HEK293 (cell line): Measurements from ENCODE around the gene LSM3.
A peak's percentile ranks its signal among the peaks of the same experiment; 100 is the strongest.

Experiments
- CTCF ChIA-PET: fragments of 350-600 bp; formaldehyde crosslinking; extraction: SDS; loops from one replicate; lab custom pipeline; 2021; ENCODE audit warnings: antibody characterized with exemption; lab: Yijun Ruan, JAX
- POLR2A ChIA-PET: fragments of 300-600 bp; formaldehyde crosslinking; extraction: SDS; loops from one replicate; lab custom pipeline; 2020; ENCODE audit warnings: antibody characterized with exemption, inconsistent platforms; lab: Yijun Ruan, JAX
- H3K27ac ChIP-seq: fragments of 200-500 bp; sonication (Bioruptor generic); 2 replicates; pipeline ENCODE4 v1.5.1; 2014; ENCODE audit warnings: low read depth, low read length, control low read depth, inconsistent platforms; ENCODE audit errors: extremely low read depth
- H3K36me3 ChIP-seq, 2 experiments: fragments of 200-500 bp in 1 of 2; sonication (Bioruptor generic) in 1 of 2; 1 replicate in 1 of 2; 2 replicates in 1 of 2; pipeline ENCODE4 v1.5.1; 2014 to 2017; ENCODE audit warnings: inconsistent platforms in 2 of 2, low read length in 2 of 2; ENCODE audit not compliant: control insufficient read depth in 2 of 2, insufficient read depth in 1 of 2
- H3K4me1 ChIP-seq: fragments of 200-500 bp; sonication (Bioruptor generic); 2 replicates; pipeline ENCODE4 v1.5.1; 2014; ENCODE audit warnings: mild to moderate bottlenecking, low read length, inconsistent platforms; ENCODE audit not compliant: control insufficient read depth, insufficient read depth
- H3K4me3 ChIP-seq: 2 replicates; pipeline ENCODE4 v1.5.1; 2011; ENCODE audit warnings: low read depth, mild to moderate bottlenecking, control low read depth, low read length, moderate library complexity
- H3K9me3 ChIP-seq: fragments of 200-500 bp; sonication (Bioruptor generic); 2 replicates; pipeline ENCODE4 v1.5.1; 2014; ENCODE audit warnings: low read depth, low read length, inconsistent platforms; ENCODE audit not compliant: control insufficient read depth, insufficient read depth
- ATF2 ChIP-seq: fragments of 450-650 bp; formaldehyde crosslinking; IDR thresholded peaks from 2 replicates; pipeline ENCODE4 v1.5.1; 2016; ENCODE audit warnings: missing biosample characterization, missing genetic modification characterization, low read depth
- HOXA7 ChIP-seq: sonication (generic); formaldehyde crosslinking; IDR thresholded peaks from 2 replicates; pipeline ENCODE4 v1.8.1; 2022; ENCODE audit warnings: missing genetic modification reagents, borderline replicate concordance
- IKZF3 ChIP-seq: fragments of 450-650 bp; IDR thresholded peaks from 2 replicates; pipeline ENCODE4 v1.5.0; 2018; ENCODE audit warnings: missing biosample characterization, mild to moderate bottlenecking, missing genetic modification characterization, moderate library complexity
- KLF7 ChIP-seq: fragments of 450-650 bp; formaldehyde crosslinking; IDR thresholded peaks from 2 replicates; pipeline ENCODE4 v1.5.1; 2016; ENCODE audit warnings: missing biosample characterization, missing genetic modification characterization, borderline replicate concordance
- MEIS1 ChIP-seq: sonication (generic); formaldehyde crosslinking; IDR thresholded peaks from 2 replicates; pipeline ENCODE4 v1.8.1; 2022; ENCODE audit warnings: missing genetic modification reagents, mild to moderate bottlenecking, borderline replicate concordance
- REST ChIP-seq: fragments of 450-650 bp; formaldehyde crosslinking; IDR thresholded peaks from 2 replicates; pipeline ENCODE4 v1.5.1; 2016; ENCODE audit warnings: missing biosample characterization, missing genetic modification characterization
- SCRT1 ChIP-seq: fragments of 450-650 bp; formaldehyde crosslinking; IDR thresholded peaks from 2 replicates; pipeline ENCODE4 v1.5.1; 2016; ENCODE audit warnings: missing biosample characterization, missing genetic modification characterization, borderline replicate concordance
- TRIM28 ChIP-seq: IDR thresholded peaks from 2 replicates; pipeline ENCODE4 v1.6.1; 2011; ENCODE audit warnings: low read length, control low read depth, borderline replicate concordance
- ZBTB8A ChIP-seq: fragments of 450-650 bp; formaldehyde crosslinking; IDR thresholded peaks from 2 replicates; pipeline ENCODE4 v1.5.1; 2016; ENCODE audit warnings: missing biosample characterization, missing genetic modification characterization
- ZNF146 ChIP-seq: fragments of 450-650 bp; formaldehyde crosslinking; IDR thresholded peaks from 2 replicates; pipeline ENCODE4 v1.5.1; 2016; ENCODE audit warnings: missing biosample characterization, missing genetic modification characterization
- ZNF155 ChIP-seq: fragments of 450-650 bp; formaldehyde crosslinking; IDR thresholded peaks from 2 replicates; pipeline ENCODE4 v1.5.1; 2016; ENCODE audit warnings: missing biosample characterization, missing genetic modification characterization
- ZNF169 ChIP-seq: fragments of 450-650 bp; formaldehyde crosslinking; IDR thresholded peaks from 2 replicates; pipeline ENCODE4 v1.5.1; 2016; ENCODE audit warnings: missing biosample characterization, missing genetic modification characterization
- ZNF366 ChIP-seq: fragments of 450-650 bp; formaldehyde crosslinking; conservative IDR thresholded peaks from 2 replicates; pipeline ENCODE4 v1.5.1; 2016; ENCODE audit warnings: missing biosample characterization, missing genetic modification characterization
- ZNF514 ChIP-seq: fragments of 450-650 bp; formaldehyde crosslinking; IDR thresholded peaks from 2 replicates; pipeline ENCODE4 v1.5.1; 2016; ENCODE audit warnings: missing biosample characterization, missing genetic modification characterization
- ZNF548 ChIP-seq: fragments of 450-650 bp; formaldehyde crosslinking; IDR thresholded peaks from 2 replicates; pipeline ENCODE4 v1.5.1; 2016; ENCODE audit warnings: missing biosample characterization, missing genetic modification characterization
- ZNF747 ChIP-seq: fragments of 450-650 bp; formaldehyde crosslinking; IDR thresholded peaks from 2 replicates; pipeline ENCODE4 v1.5.1; 2016; ENCODE audit warnings: missing biosample characterization, missing genetic modification characterization
- ZXDB ChIP-seq: fragments of 450-650 bp; formaldehyde crosslinking; IDR thresholded peaks from 2 replicates; pipeline ENCODE4 v1.5.1; 2016; ENCODE audit warnings: missing biosample characterization, missing genetic modification characterization
- TF ChIP-seq, protein P1 (sequence below): fragments of 450-650 bp; formaldehyde crosslinking; IDR thresholded peaks from 2 replicates; pipeline ENCODE4 v1.5.1; 2016; ENCODE audit warnings: missing biosample characterization, missing genetic modification characterization
- TF ChIP-seq, protein P2 (sequence below): fragments of 450-650 bp; formaldehyde crosslinking; IDR thresholded peaks from 2 replicates; pipeline ENCODE4 v1.5.1; 2017; ENCODE audit warnings: missing biosample characterization, missing genetic modification characterization
- TF ChIP-seq, protein P3 (sequence below): fragments of 450-650 bp; formaldehyde crosslinking; IDR thresholded peaks from 2 replicates; pipeline ENCODE4 v1.5.1; 2017; ENCODE audit warnings: missing biosample characterization, mild to moderate bottlenecking, missing genetic modification characterization, moderate library complexity

Gene LSM3

DNA sequence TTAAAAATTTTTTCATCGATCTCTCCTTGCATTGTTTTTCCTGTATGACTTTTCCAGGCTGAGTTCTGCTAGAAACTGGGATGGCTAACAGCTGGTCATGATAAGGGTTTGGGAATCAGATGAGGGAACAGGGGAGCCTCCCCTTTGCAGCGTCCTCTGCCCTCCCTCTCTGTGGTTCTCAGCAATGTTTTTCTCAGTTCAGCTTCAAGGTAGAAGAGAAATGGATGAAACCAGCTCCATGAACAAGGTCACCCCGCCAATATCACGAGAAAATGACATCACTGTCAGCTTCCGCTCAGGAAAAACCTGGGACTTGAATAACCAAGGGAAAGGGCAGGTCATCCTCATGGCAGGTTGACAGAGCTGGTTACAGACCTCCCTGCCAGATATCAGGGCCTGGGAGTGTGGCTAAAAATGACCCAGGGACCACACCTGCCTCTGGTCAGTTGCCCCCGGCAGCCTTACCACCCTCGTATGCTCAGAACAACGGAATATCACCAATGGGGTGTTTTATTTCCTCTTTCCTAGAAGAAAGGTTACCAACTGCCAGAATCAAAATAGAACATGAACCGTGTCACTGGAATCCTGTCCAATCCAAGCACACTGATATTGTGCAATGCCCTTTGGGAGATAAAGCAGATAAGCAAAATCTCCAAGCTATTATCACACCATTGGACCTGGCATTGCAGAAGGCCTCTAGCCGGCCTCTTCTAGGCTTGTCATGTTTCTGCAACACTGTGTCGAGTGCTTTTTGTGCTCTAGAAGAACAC, 26.1 kb downstream of the LSM3 start (continued):
- TF ChIP-seq, protein P1, sequence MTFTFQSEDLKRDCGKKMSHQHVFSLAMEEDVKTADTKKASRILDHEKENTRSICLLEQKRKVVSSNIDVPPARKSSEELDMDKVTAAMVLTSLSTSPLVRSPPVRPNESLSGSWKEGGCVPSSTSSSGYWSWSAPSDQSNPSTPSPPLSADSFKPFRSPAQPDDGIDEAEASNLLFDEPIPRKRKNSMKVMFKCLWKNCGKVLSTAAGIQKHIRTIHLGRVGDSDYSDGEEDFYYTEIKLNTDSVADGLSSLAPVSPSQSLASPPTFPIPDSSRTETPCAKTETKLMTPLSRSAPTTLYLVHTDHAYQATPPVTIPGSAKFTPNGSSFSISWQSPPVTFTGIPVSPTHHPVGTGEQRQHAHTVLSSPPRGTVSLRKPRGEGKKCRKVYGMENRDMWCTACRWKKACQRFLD = no peak

- POLR2A ChIA-PET = no interaction called here
- CTCF ChIA-PET = interaction anchor here (0.5 to 1.5 kb wide), 8 partner anchors 9 to 480 kb away, joined by 3 to 7 read pairs (median 4); no protein-coding TSS in a partner anchor
- H3K9me3 ChIP-seq = no peaks in the 10 kb centered on the region
- H3K27ac ChIP-seq = no peak overlapping the region
- peaks cover 3% of the 10 kb centered on the region; the same call in 1 of the 2 replicates for H3K4me1 ChIP-seq
- TF ChIP-seq, protein P2, sequence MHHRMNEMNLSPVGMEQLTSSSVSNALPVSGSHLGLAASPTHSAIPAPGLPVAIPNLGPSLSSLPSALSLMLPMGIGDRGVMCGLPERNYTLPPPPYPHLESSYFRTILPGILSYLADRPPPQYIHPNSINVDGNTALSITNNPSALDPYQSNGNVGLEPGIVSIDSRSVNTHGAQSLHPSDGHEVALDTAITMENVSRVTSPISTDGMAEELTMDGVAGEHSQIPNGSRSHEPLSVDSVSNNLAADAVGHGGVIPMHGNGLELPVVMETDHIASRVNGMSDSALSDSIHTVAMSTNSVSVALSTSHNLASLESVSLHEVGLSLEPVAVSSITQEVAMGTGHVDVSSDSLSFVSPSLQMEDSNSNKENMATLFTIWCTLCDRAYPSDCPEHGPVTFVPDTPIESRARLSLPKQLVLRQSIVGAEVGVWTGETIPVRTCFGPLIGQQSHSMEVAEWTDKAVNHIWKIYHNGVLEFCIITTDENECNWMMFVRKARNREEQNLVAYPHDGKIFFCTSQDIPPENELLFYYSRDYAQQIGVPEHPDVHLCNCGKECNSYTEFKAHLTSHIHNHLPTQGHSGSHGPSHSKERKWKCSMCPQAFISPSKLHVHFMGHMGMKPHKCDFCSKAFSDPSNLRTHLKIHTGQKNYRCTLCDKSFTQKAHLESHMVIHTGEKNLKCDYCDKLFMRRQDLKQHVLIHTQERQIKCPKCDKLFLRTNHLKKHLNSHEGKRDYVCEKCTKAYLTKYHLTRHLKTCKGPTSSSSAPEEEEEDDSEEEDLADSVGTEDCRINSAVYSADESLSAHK (tag by site-specific recombination) = peak; percentile 68
- no peak for TF ChIP-seq ZNF146
- no peak for TF ChIP-seq KLF7 (tag by site-specific recombination)
- TF ChIP-seq, all 188 proteins: peak for 1
- no peak overlapping the region for H3K4me3 ChIP-seq
- no peaks in the 10 kb centered on the region for H3K36me3 ChIP-seq
Measured at GRCh38 chr3:14206548-14207177, 28.0 kb downstream of the LSM3 start.

GRCh38 chr3:14208168-14208567, 29.6 kb downstream of the LSM3 start:
- TF ChIP-seq HOXA7 (CRISPR knock-in tag) (no peak), SCRT1 (tag by site-specific recombination) (no peak), ZNF169 (no peak), TRIM28 (no peak), ZBTB8A (tag by site-specific recombination) (no peak), ZNF747 (no peak), REST (no peak), ZNF155 (tag by site-specific recombination) (no peak), ZNF514 (no peak), MEIS1 (CRISPR knock-in tag) (no peak), ZNF548 (tag by site-specific recombination) (no peak), ZNF366 (tag by site-specific recombination) (no peak), ATF2 (no peak), ZXDB (tag by site-specific recombination) (no peak), IKZF3 (tag by site-specific recombination) (no peak)
- TF ChIP-seq, protein P3, sequence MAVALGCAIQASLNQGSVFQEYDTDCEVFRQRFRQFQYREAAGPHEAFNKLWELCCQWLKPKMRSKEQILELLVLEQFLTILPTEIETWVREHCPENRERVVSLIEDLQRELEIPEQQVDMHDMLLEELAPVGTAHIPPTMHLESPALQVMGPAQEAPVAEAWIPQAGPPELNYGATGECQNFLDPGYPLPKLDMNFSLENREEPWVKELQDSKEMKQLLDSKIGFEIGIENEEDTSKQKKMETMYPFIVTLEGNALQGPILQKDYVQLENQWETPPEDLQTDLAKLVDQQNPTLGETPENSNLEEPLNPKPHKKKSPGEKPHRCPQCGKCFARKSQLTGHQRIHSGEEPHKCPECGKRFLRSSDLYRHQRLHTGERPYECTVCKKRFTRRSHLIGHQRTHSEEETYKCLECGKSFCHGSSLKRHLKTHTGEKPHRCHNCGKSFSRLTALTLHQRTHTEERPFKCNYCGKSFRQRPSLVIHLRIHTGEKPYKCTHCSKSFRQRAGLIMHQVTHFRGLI = no peak
- Histone ChIP-seq H3K36me3 (no peaks in the 10 kb centered on the region), H3K4me1 (peaks cover 3% of the 10 kb centered on the region; the same call in 1 of the 2 replicates), H3K4me3 (no peak overlapping the region), H3K9me3 (no peaks in the 10 kb centered on the region), H3K27ac (no peak overlapping the region)
- CTCF ChIA-PET = interaction anchor here (1.5 kb wide), 1 partner anchor 17 kb away, joined by 5 read pairs; no protein-coding TSS in a partner anchor
- POLR2A ChIA-PET = no interaction called here
